ENCODE results near the gene GAK.
"Not testable (repeated sequence)": the region's sequence is repeated elsewhere in the genome, so short reads cannot be mapped to it uniquely, and the experiment has no call there.

The GAK gene

GRCh38 chr4:931960-932712 is at the start of gene GAK, which contains the start of gene TMEM175:
Gene GAK, minus strand, starts transcription at chr4:932316. Its CDS starts 129 bp downstream, at chr4:932187.
Gene TMEM175, plus strand, starts transcription at chr4:932460. Its CDS starts 15,280 bp downstream, at chr4:947740.
- DNase-seq, result peak; percentile 33

GRCh38 chr4:978957-979701 is 47.0 kb upstream of the GAK start:
- no peak for DNase-seq

GRCh38 chr4:976016-976415 is 43.9 kb upstream of the GAK start:
- DNase-seq, result not testable (repeated sequence)

- DNase-seq, result no peak
Observed at GRCh38 chr4:974668-975067, 42.6 kb upstream of the GAK start.

- no peak for DNase-seq
Observed at GRCh38 chr4:973431-974397, 41.6 kb upstream of the GAK start, which contains the start of gene DGKQ. Gene DGKQ, minus strand, starts transcription at chr4:973569. Its CDS starts 87 bp downstream, at chr4:973482.

GRCh38 chr4:972651-973424 is 40.7 kb upstream of the GAK start:
- DNase-seq, result no peak

GRCh38 chr4:971666-972500 is 39.8 kb upstream of the GAK start:
- DNase-seq, result no peak

GRCh38 chr4:970854-971520 is 38.9 kb upstream of the GAK start:
- no peak for DNase-seq

GRCh38 chr4:970046-970745 is 38.1 kb upstream of the GAK start:
- DNase-seq, result no peak

- DNase-seq, result no peak
Observed at GRCh38 chr4:968621-969394, 36.7 kb upstream of the GAK start.

- no peak for DNase-seq
Observed at GRCh38 chr4:968221-968620, 36.1 kb upstream of the GAK start.

- DNase-seq, result no peak
Observed at GRCh38 chr4:967113-968104, 35.3 kb upstream of the GAK start.

- DNase-seq, result no peak
Observed at GRCh38 chr4:966266-967112, 34.4 kb upstream of the GAK start.

GRCh38 chr4:965766-966134 is 33.6 kb upstream of the GAK start:
- DNase-seq, result no peak

GRCh38 chr4:965048-965765 is 33.1 kb upstream of the GAK start:
- no peak for DNase-seq

- no peak for DNase-seq
Observed at GRCh38 chr4:964346-965025, 32.4 kb upstream of the GAK start.
